LHCN-M2 (cell line): Measurements from ENCODE around the gene GPR18. TPM values are rescaled to one million over a fixed set of nuclear protein-coding genes. Genes with fewer than 3 reads are reported as not detected.

Source experiments
- DNase-seq: peaks from one replicate; pipeline ENCODE4 v3.0.0-alpha.2; 2012; ENCODE audit warnings: low read depth
- total RNA-seq: library from RNA; depleted of rRNA; stranded (reverse); fragments of >200 nt; gene quantifications from 2 replicates; pipeline ENCODE4 v1.2.3, GENCODE V29; 2014

GPR18 gene
- total RNA-seq, 1 experiment from 2014 or later = not detected

DNA sequence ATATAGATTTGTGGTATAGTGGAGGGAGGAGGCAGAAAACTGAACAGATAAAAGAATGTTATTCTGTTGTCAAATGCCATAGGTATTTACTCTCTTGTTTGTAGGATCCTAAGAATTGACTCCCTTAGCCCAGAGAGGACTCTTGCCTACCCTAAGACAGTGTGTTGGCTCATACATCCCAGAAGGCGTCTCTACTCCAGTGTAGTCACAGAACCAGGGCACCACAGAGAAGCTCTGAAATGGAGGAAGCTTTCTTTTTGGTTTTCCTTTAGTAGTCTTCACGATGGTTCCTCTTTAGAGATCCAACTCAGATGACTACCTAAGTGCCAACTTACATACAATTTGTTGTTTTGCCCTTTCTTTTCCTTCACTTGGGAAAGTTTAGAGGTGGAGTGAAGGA, 35.0 kb upstream of the GPR18 start:
- DNase-seq = no peak

DNA sequence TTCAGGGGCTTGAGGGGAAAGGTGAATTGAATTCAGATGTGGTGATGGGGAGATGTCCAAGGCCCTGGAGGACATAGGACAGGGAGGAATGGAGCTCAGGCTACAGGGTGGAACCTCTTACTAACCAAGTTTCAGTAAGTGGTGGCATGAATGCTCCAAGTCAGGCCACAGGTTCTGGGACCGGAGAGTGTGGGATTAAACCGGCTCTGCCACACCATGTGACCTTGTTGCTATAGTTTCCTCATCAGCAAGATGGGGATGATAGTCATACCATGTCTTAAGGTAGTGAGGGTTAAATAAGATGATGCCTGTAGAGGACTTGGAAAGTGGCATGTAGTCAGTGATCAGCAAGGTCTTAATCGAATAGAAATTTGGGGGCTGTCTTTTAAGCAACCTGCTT, 32.7 kb upstream of the GPR18 start:
- no peak for DNase-seq

DNA sequence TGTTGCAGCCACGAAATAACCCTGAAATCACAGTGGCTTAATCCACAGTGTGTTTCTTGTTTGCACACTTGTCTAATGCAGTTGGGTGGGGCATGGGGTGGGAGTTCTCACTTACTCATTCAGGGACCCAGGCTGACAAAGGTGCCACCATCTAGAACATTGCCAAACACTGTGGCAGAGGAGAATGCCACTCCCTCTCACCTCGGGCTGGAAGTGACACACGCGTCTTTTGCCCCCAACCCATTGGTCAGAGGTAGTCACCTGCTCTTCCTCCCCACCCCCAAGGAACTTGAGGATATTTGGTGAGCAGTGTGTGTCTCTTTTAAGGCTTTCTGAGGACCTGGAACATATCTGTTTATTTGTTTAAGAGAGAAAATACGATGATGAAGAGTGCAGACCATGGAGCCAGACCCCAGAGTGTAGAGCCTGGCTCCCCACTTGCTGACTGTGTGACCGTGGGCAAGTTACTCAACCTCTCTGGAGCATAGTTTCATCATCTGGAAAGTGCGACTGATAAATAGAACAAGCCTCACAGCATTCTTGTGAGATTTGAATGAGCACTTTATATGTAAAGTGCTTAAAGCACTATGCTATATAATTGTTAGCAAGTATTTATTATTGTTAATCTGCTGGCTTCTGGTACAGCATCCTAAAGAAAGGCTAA, 31.6 kb upstream of the GPR18 start:
- no peak for DNase-seq

DNA sequence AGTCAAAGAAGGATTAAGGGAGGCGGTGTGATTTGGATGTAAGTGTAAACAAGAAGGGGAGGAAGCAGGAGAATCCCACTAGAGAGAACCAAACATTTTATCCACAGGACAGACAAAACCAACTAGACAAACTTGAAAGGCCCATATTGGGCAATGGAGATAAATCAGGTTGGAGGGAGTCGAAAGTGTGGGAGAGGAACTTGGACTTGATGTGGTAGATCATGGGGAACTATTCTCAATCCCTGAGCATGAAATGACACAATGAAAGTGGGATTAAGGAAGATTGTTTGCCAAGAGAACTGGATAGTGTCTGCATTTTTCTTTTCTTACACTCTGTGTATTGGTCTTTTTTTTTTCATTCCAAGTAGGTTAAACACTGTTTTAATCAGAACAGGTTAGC, 31.1 kb upstream of the GPR18 start:
- DNase-seq = no peak

DNA sequence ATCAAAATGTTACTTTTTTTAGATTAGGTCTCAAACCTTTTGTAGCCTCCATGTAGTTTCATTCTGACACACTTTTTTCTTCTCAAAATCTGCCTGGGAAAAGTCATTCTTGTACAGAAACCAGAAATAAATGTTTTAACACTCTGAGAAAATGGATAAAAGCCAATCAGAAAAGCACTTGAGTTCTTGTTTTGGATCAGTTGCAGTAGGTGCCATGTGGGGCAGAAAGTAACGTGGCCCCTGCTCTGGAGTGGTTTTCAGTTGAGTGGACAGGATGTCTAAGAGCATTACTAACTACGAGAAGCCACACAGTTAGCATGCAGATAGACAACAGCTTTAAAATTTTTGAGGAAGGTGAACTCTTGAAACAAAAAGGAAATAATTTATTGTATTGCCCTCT, 29.9 kb upstream of the GPR18 start:
- DNase-seq = no peak

GRCh38 chr13:99287551-99287950, 29.4 kb upstream of the GPR18 start:
- DNase-seq = no peak

GRCh38 chr13:99285432-99286182, 27.4 kb upstream of the GPR18 start:
- no peak for DNase-seq

- DNase-seq = no peak
These were observed 24.4 kb upstream of the GPR18 start for GRCh38 chr13:99282264-99283231.

DNA sequence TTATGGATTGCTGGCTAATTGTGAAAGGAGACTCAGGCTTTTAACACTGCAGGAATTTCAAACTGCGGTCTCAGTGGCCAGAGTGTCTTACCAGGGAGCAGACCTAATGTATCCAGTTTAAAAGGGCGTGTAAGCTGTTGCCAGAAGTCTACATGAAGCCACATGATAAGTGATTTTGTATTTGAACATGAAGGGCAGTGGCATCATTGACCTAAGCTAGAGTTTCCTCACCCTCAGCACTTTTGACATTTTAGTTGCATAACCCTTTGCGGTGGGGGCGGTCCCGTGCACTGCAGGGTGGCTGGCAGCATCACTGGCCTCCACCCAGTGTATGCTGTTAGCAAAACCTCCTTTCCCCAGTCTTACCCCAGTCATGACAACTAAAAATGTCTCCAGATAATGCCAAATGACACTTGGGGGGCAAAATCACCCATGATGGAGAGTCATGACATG, 23.7 kb upstream of the GPR18 start:
- no peak for DNase-seq

- peak; percentile 19 for DNase-seq
These were observed 22.0 kb upstream of the GPR18 start for GRCh38 chr13:99280166-99280565.

DNA sequence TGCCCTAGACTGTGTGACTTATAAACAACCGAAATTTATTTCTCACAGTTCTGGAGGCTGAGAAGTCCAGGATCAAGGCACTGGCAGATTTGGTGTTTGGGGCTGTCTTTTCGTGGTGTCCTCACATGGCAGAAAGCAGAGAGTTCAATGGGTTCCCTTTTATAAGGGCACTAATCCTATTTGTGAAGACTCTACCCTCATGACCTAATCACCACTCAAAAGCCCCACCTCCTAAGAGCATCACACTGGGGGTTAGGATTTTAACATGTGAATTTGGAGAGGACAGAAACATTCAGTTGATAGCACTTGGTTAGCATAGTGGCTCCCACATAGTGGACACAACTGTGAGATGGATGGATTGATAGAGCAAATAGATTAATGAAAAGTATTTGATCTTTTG, 21.5 kb upstream of the GPR18 start:
- no peak for DNase-seq

DNA sequence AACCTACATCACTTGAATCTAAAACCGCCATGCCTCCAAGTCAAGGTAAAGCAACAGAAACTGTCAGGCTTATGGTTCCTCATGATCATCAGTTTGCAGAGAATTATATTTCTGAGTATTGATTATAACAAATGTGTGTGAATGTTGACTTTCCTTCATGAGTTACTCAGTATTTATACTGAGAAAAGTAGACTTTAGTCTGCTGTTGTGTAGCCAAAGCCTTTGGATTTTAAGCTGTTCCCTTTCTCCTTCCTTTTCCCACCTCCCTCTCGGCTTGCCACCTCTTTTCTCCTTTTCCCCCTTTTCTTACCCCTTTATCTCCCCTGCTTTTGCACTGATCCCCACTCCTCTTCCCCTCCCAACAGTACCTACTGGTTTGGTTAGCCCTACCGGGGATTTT, 20.7 kb upstream of the GPR18 start:
- no peak for DNase-seq

- no peak for DNase-seq
These were observed 20.0 kb upstream of the GPR18 start for GRCh38 chr13:99278200-99278599.

DNA sequence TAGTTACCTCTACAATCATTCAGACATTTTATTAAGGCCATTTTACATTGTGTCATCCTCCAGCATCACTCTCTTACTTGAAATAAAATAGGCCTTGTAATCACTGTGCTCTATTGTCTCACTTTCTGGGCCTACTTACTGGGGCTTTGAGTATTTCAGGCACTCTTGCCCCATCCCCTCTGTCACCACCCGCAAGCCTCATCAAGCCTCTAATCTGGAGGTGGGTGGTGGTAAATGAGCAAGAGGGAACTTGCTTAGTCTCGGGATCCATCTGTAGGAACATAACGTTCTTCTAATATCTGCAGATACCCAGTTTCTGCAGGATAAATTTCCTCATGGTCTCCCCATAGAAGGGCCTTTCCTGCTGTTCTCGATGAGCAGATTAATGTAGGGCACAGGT, 19.4 kb upstream of the GPR18 start:
- DNase-seq = no peak

GRCh38 chr13:99276706-99277105, 18.5 kb upstream of the GPR18 start:
- DNase-seq = no peak

- DNase-seq = peak; percentile 49
These were observed 16.9 kb upstream of the GPR18 start for GRCh38 chr13:99275093-99275469.

DNA sequence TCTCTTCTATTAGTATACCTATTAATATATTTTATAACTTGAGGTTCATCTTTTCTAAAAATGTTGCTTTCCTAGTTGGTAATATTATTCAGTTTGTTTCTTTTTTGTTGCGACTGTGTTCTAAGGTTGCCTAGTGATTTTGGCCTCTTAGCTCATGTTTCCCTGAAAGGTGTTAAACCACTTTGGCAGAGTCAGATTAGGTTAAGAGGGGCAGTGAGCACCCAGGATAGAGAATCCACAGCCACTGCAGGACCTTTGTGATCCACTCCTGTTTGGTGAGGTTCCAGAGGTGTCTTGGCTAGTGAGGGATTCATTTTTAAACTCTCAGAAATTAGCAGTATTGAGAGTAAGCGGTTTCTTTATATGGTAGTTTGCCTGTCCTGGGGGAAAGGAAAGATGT, 14.9 kb upstream of the GPR18 start:
- DNase-seq = no peak

DNA sequence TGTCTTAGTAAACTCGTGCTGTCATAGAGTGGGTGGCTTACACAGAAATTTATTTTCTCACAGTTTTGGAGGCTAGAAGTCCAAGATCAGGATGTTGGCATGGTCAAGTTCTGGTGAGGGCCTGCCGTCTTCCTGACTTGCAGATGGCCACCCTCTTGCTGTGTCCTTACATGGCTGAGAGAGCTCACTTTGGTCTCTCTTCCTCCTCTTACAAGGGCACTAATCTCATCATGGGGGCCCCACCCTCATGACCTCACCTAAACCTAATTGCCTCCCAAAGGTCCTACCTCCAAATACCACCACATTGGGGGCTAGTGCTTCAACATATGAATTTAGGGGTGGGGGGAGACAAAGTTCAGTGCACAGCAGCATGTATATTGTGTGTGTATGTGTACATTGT, 14.3 kb upstream of the GPR18 start:
- DNase-seq = no peak

GRCh38 chr13:99271249-99271648, 13.1 kb upstream of the GPR18 start:
- DNase-seq = no peak

DNA sequence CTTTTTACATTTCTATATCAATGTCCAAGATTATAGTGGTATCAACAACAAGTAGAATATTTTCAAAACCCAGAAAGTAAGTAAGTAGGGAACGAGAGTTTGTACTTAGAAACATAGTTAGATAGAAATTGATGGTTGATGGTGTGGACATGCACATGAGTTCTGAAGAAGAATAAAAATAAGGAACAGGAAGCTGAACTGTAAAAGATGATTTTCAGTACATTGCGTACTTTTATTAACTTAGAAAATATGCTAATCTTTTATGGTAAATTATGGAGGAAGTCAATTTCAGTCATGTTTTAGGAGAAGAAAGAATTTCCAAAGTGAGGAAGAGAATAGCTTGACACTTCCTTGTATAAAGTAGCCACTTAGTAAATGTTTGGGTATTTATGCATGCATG, 12.3 kb upstream of the GPR18 start:
- DNase-seq = no peak

GRCh38 chr13:99269627-99270241, 11.6 kb upstream of the GPR18 start:
- DNase-seq = peak; percentile 62

DNA sequence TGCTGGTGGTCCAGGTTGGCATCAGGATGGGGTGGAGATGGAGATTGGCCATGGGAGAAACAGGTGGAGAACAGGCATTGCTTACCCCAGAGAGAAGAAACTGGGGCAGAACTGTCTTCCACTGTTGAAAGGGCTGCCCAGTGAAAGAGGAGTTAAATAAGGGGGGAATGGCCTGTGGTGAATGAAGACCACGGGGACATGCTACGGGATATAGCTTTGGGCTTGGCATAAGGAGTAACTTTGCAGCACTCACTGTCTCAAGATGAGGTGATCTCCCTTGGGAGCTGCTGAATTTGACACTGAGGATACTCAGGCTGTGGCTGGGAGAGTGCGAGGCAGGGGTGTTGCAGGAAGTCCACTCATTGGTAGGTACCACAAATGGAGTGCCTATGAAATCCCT, 10.6 kb upstream of the GPR18 start:
- DNase-seq = no peak
